ENCODE results near the gene UBR4.

UBR4 gene

DNA sequence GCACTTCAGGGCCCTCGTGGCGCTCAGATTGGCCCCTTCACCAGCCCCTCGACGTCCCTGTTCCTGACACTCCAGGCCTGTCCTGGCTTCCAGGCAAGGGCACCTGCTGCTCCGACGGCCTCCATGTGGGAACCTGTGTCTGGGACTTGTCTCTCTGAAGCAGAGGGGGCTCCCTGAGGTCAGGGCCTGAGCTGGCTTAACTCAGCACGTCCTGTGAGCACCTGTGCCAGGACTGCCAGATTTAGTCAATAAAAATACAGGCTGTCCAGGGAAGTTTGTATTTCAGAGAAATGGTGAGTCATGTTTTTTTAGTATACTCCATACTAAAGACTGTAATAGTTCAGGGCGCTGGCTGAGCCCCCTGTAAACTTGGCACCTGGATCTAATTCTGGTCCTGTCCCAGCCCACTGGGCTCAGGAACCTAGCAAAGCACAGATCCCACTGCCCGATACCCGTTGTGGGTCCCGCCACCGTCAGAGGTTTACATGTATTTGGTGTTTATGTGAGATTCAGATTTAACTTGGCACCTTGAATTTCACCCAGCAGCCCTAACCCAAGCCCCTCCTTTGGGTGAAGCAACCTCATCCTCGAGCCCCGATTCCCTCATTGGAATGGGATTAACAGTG lies 143.7 kb downstream of the UBR4 start:
- peak overlapping the region; percentile 85 for H3K27ac ChIP-seq
- POLR2A ChIA-PET (ENCODE audit: low non-redundant PET), result no interaction called here
- TF ChIP-seq CTCF (conservative IDR thresholded peaks at IDR 0.05; ENCODE audit: low read depth), result no peak
- CTCF ChIA-PET, result no interaction called here
- DNase-seq (ENCODE audit: low spot score), result peak; percentile 43

GRCh38 chr1:19065526-19066247 lies 144.4 kb downstream of the UBR4 start:
- POLR2A ChIA-PET (ENCODE audit: low non-redundant PET), result no interaction called here
- TF ChIP-seq CTCF (conservative IDR thresholded peaks at IDR 0.05; ENCODE audit: low read depth), result no peak
- no peak for DNase-seq (ENCODE audit: low spot score)
- peak overlapping the region; percentile 85 for H3K27ac ChIP-seq
- CTCF ChIA-PET, result no interaction called here

DNA sequence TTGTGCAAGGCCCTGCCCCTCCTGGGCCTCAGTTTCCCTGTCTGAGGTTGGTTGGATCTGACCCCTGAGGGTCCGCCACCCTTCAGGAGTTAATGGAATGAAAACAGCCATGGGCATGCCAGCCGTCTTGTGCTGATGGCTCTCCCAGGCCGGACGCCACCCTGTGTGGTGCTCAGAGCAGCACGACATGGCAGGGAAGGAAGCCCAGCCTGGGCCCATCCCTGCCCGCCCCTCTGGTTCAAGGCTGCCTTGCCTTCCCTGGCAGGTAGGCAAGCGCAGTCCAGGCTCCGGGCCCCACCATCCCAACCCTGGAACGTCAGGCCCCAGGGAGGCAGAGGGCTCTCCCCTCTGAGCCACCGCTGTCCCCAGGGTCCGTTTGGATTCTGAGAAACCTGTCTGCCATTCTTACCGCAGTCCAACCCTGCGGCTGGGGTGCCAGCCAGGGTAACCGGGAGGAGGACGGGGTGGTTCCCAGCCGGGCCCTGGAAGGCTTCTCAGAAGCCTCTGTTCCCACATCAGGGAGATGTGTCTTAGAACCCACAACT lies 145.1 kb downstream of the UBR4 start:
- TF ChIP-seq CTCF (conservative IDR thresholded peaks at IDR 0.05; ENCODE audit: low read depth), result no peak
- ChIA-PET CTCF (no interaction called here), POLR2A (ENCODE audit: low non-redundant PET) (no interaction called here)
- DNase-seq (ENCODE audit: low spot score), result no peak
- peak overlapping the region; percentile 85 for H3K27ac ChIP-seq

DNA sequence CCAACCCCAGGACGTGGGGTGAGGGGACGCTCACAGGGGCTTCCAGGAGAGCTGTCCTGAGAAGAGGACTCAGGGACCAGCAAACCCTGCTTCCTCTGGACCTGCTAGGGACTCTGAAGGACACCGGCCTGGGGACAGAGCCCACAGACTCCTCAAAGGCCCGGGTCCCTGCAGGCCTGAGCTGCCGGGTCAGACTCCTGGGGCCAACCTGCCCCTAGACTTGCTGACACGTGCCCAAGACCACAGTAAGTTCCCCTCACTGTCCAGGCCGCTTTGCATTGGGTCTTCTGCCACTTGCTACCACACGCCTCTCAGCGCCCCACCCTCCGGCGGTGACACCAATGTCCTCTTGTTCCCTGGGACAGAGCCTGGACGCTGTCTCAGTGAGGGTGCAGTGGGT lies 146.9 kb downstream of the UBR4 start:
- ChIA-PET POLR2A (ENCODE audit: low non-redundant PET) (no interaction called here), CTCF (no interaction called here)
- H3K27ac ChIP-seq, result peak overlapping the region; percentile 85
- DNase-seq (ENCODE audit: low spot score), result no peak
- TF ChIP-seq CTCF (conservative IDR thresholded peaks at IDR 0.05; ENCODE audit: low read depth), result no peak

DNA sequence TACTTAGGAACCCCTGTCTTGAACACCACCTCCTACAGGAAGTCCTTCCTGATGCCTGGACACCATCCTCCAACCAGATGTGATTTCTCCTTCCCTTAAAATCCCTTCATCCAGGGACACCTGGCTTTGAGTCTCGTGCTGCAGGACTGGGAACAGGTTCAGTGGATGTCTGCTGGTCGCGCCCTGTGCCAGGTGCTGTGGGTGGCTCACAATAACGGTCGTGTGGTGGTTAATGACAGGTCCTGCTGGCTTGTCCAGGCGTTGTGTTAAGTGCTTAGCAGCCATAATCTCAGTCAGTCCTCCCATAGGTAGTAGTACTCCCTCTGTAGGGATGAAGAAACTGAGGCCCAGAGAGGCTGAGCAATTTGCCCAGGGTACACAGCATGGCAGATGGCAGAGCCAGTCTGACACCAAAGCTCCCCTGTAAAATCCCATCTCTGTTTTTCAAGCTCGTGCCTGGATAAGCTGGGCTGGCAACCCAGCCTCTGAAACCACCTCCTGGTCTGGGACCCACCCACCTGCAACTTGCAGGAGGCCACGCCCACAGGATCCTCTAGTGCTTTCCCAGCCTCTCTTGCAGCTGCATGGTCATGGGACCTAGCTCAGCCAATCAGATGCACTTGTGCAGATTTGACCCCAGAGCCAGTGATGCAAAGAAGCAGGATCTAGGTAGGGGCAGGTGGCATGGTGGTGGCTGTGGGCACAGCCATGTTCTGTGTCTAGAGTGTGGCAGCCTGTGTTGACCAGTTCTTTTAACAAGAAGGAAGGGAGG lies 147.6 kb downstream of the UBR4 start:
- no peak for TF ChIP-seq CTCF (conservative IDR thresholded peaks at IDR 0.05; ENCODE audit: low read depth)
- peak overlapping the region; percentile 85 for H3K27ac ChIP-seq
- CTCF ChIA-PET, result no interaction called here
- DNase-seq (ENCODE audit: low spot score), result no peak
- POLR2A ChIA-PET (ENCODE audit: low non-redundant PET), result no interaction called here

GRCh38 chr1:19061798-19062197 lies 148.3 kb downstream of the UBR4 start:
- no peak for TF ChIP-seq CTCF (conservative IDR thresholded peaks at IDR 0.05; ENCODE audit: low read depth)
- DNase-seq (ENCODE audit: low spot score), result no peak
- POLR2A ChIA-PET (ENCODE audit: low non-redundant PET), result no interaction called here
- peak overlapping the region; percentile 85 for H3K27ac ChIP-seq
- CTCF ChIA-PET, result no interaction called here
